ENCODE data around the gene KLF11. TPM values are rescaled to one million over a fixed set of nuclear protein-coding genes. Genes with fewer than 3 reads are reported as not detected.
A peak's percentile ranks its signal among the peaks of the same experiment; 100 is the strongest.

The KLF11 gene
- total and polyA plus RNA-seq, 9 of the 15 experiments (the other 6 are each of a cell fraction or from before 2014, with no cell fraction given) = 2.1 to 13.4 (median 6.5) TPM

- TF ChIP-seq MAFG (tag; conservative IDR thresholded peaks at IDR 0.05) = peak; percentile 91
- TF ChIP-seq ZNF592 (IDR thresholded peaks at IDR 0.05) = peak; percentile 69; the same call in 1 of the 2 replicates
- no peak for TF ChIP-seq BRD4 (IDR thresholded peaks at IDR 0.05)
- TF ChIP-seq C11orf30 (IDR thresholded peaks at IDR 0.05; ENCODE audit: low read depth) = peak; percentile 91
- TF ChIP-seq ATF7 (IDR thresholded peaks at IDR 0.05) = no peak
- 0 out of 2 replicates have a peak, but pooled peaks have one; percentile 16 for TF ChIP-seq ZBTB9 (CRISPR knock-in tag; IDR thresholded peaks at IDR 0.05)
- TF ChIP-seq FOSL1 (tag; conservative IDR thresholded peaks at IDR 0.05) = 0 out of 2 replicates have a peak, but pooled peaks have one; percentile 14
- peak; percentile 15 for TF ChIP-seq MGA (IDR thresholded peaks at IDR 0.05)
- peak; percentile 20; the same call in 1 of the 2 replicates for TF ChIP-seq ESRRA (IDR thresholded peaks at IDR 0.05; ENCODE audit: borderline replicate concordance, low read depth)
- 0 out of 2 replicates have a peak, but pooled peaks have one; percentile 9 for TF ChIP-seq TAF7 (tag; IDR thresholded peaks at IDR 0.05)
These were observed 8.9 kb upstream of the KLF11 start (continued) for GRCh38 chr2:10034333-10035052.
